ENCODE measurements around the gene GATD1.
"Not testable (repeated sequence)": the region's sequence is repeated elsewhere in the genome, so short reads cannot be mapped to it uniquely, and the experiment has no call there.

GATD1 gene

DNA sequence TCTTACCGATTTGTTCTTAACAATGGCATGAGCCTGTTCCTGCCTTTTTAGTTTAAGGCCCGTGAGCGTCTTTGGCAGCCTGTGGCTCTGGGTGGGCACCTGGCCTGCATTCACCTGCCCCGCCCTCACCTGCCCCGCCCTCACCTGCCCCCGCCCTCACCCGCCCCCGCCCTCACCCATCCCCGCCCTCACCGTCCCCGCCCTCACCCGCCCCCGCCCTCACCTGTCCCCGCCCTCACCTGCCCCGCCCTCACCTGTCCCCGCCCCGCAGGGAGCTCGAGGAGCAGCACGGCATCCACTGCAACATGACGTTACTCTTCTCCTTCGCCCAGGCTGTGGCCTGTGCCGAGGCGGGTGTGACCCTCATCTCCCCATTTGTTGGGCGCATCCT lies 14.2 kb downstream of the GATD1 start:
- no peak for DNase-seq (ENCODE audit: low spot score)

DNA sequence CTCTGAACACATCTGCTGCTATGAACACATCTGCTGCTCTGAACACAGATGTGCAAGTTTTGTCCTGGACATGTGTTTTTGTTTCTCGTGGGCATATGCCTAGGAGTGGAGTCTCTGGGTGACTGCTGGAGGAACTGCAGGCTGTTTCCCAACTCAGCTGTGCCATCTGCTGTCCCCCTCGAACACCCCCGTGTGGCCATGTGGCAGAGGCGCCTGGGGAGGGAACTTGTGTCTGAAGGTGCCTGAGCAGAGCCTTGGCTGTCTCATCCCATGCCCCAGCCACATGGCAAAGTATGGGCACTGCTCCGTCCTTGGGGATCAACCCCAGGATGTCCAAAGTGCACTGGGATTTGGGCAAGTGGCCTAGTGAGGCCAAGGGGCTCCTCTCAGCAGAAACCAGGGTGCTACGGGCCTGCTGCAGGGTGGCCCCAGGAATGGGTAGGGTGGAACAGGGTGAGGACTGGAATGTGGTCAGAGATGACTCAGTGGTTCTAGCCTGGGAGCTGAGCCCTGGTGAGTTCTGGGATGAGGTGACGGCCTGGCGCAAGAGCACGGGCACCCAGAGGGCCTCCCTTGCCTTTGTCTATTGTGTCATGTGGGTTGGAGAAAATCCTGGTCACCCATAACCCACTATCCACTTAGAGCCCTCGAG lies 14.7 kb downstream of the GATD1 start:
- DNase-seq (ENCODE audit: low spot score): peak; percentile 49

DNA sequence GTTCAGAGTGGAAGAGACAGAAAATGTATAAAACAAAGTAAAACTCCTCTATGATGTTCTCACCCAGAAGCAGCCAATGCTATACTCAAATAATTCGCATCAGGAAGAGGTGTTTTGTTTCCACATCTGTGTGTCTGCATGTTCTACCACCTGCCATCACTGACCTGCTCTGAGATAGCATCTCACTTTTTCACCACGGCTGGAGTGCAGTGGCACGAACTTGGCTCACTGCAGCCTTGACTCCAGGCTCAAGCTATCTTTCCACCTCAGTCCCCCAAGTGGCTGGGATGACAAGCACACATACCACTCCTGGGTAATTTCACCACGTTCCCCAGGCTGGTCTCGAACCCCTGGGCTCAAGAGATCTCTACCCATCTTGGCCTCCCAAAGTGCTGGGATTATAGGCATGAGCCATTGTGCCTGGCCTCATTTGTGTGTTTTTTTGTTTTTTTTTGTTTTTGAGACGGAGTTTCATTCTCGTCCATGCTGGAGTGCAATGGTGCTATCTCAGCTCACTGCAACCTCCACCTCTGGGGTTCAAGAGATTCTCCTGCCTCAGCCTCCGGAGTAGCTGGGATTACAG lies 15.7 kb downstream of the GATD1 start:
- no peak for DNase-seq (ENCODE audit: low spot score)

GRCh38 chr11:760236-760635 lies 17.1 kb downstream of the GATD1 start:
- no peak for DNase-seq (ENCODE audit: low spot score)

- peak; percentile 12 for DNase-seq (ENCODE audit: low spot score)
These were observed 27.6 kb downstream of the GATD1 start for GRCh38 chr11:749731-750130.

- no peak for DNase-seq (ENCODE audit: low spot score)
These were observed 29.3 kb downstream of the GATD1 start for GRCh38 chr11:748007-748359.

GRCh38 chr11:747158-748006 lies 29.9 kb downstream of the GATD1 start, which contains the start of gene TALDO1:
Gene TALDO1, plus strand, starts transcription at chr11:747464. Its CDS starts 18 bp downstream, at chr11:747482.
- peak; percentile 94 for DNase-seq (ENCODE audit: low spot score)

- no peak for DNase-seq (ENCODE audit: low spot score)
These were observed 30.8 kb downstream of the GATD1 start for GRCh38 chr11:746289-747157.

DNA sequence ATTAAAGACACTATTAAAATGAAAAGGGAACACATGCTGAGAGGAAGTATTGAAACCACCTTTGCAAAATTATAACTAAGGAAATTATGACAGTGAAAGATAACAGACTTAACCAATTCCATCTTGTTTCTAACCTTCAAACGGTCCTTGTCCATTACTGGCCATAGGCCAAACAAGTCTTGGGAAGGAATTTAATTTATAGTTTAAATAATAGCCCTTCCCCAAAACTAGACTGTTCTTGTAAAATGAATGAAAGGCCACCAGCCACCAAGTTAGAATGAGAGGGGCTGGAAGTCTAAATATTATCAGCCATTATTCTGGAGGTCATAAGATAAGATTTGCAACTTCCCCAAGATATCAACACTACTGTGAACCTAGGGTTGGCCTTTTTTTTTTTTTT lies 31.9 kb downstream of the GATD1 start:
- no peak for DNase-seq (ENCODE audit: low spot score)

- no peak for DNase-seq (ENCODE audit: low spot score)
These were observed 34.6 kb downstream of the GATD1 start for GRCh38 chr11:742571-743201.

GRCh38 chr11:742156-742546 lies 35.1 kb downstream of the GATD1 start:
- no peak for DNase-seq (ENCODE audit: low spot score)

GRCh38 chr11:737899-738298 lies 39.4 kb downstream of the GATD1 start:
- DNase-seq (ENCODE audit: low spot score): not testable (repeated sequence)

DNA sequence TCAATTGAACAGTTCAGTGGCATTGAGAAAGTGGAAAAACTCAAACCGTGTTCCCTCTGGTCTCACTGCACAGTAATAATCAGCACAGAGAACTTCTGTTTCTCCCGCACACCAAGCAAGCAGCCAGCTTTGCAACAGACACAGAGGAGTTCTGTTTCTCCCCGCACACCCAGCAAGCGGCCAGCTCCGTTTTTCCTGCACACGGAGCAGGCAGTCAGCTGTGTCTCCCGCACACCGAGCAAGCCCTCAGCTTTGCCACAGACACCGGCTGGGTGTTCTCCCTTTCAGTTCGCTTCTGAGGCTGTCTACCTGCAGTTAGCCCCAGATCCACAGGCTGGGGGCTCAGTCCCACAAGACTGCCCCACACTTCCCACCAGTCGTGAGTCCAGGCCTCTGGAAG lies 39.9 kb downstream of the GATD1 start:
- no peak for DNase-seq (ENCODE audit: low spot score)

- not testable (repeated sequence) for DNase-seq (ENCODE audit: low spot score)
These were observed 42.7 kb downstream of the GATD1 start for GRCh38 chr11:734541-734940.

- no peak for DNase-seq (ENCODE audit: low spot score)
These were observed 44.2 kb downstream of the GATD1 start for GRCh38 chr11:733072-733471.

DNA sequence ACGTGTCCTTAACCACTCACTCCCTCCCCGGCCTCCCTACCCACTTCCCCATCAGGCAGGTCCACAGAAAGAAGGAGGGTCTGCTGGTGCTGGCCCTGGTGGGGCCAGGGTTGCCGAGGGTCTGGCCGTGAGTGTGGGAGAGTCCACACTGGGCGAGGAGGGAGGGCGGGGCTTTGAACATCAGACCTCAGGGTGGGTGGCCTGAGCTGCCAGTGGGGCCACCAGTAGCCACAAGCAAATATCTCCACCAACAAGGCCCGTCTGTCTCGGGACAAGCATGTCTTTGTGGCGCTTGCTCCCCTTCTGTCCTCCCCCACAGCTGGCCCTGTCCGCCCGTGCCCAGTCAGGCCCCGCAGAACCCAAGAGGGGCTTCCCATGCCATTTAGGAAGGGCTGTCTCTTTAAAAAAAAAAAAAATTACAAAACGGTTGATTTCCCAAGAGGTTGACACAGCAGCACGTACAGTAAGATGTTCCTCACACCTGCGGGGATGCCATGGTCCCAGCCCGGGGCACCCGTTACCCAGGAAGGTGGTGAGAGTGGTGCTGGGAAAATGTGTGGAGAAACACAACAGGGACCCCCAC lies 47.7 kb downstream of the GATD1 start:
- no peak for DNase-seq (ENCODE audit: low spot score)

DNA sequence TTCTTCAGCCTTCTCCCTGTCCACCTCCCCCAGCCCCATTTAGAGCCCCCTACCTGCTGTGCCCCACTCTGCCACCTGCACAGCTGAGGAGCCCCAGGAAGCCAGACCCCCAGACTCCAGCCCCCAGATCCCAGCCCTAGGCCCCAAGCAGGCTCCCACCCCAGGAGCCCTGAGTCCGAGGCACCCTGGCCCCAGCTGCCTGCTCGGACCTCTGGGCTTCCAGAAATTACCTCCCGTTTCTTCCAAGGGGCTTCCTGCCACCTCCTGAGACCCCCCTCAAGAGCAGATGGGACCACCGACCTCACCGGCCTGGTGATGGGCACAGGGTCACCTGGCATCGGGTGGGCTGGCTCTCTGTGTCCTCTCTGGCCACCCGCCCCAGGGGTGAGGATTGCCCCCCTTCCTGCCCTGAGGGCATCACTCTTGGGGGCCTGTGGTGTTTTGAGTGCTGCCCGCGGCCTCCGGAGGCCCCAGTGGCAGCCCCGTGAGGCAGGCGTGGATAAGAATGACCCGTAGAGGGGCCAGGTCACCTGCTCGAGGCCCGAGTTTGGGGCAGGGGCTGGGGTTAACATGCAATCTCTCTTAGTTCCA lies 48.3 kb downstream of the GATD1 start:
- no peak for DNase-seq (ENCODE audit: low spot score)

GRCh38 chr11:727859-728748 lies 49.2 kb downstream of the GATD1 start:
- DNase-seq (ENCODE audit: low spot score): peak; percentile 85

DNA sequence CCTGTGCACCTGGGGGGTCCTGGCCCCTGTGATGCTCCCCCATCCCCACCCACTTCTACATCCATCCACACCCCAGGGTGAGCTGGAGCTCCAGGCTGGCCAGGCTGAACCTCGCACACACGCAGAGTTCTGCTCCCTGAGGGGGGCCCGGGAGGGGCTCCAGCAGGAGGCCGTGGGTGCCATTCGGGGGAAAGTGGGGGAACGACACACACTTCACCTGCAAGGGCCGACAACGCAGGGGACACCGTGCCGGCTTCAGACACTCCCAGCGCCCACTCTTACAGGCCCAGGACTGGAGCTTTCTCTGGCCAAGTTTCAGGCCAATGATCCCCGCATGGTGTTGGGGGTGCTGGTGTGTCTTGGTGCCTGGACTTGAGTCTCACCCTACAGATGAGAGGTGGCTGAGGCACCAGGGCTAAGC lies 50.0 kb downstream of the GATD1 start:
- DNase-seq (ENCODE audit: low spot score): no peak

Measured in hematopoietic multipotent progenitor cell treated with erythropoietin and hydrocortisone succinate and interleukin-3 and kit ligand, for 15 days (in vitro differentiated cells).